ENCODE results near the gene TTC4. TPM values are rescaled to one million over a fixed set of nuclear protein-coding genes. Genes with fewer than 3 reads are reported as not detected.

TTC4 gene
- total RNA-seq, 1 experiment from 2014 or later, result 25.2 TPM

- no peak for DNase-seq (ENCODE audit: low read depth, low spot score)
- Histone ChIP-seq H3K36me3 (ENCODE audit: control insufficient read depth, insufficient read depth, low read length) (peaks cover 4% of the 10 kb centered on the region; the same call in 1 of the 2 replicates), H3K27me3 (ENCODE audit: control insufficient read depth, insufficient read depth, low read length) (no peaks in the 10 kb centered on the region), H3K4me3 (ENCODE audit: low read depth in 2 of 2, low read length in 2 of 2) (peak overlapping the region; percentile 86 to 93), H3K27ac (ENCODE audit: low read length) (peak overlapping the region; percentile 87), H3K4me1 (ENCODE audit: control insufficient read depth, insufficient read depth, low read length) (peaks cover 11% of the 10 kb centered on the region; the same call in 1 of the 2 replicates), H3K9me3 (ENCODE audit: control insufficient read depth, insufficient read depth, low read depth, low read length) (no peaks in the 10 kb centered on the region)
- POLR2A ChIA-PET, result interaction anchor here (0.7 kb wide), 1 partner anchor 25 kb away, joined by 13 read pairs; no protein-coding TSS in a partner anchor
- TF ChIP-seq CTCF (IDR thresholded peaks at IDR 0.05) (no peak), POLR2AphosphoS5 (IDR thresholded peaks at IDR 0.05; ENCODE audit: low read depth, low read length) (no peak), REST (IDR thresholded peaks at IDR 0.05; ENCODE audit: insufficient read depth in 1 of 2, low read depth in 2 of 2, low read length in 1 of 2) (no peak), TCF7L2 (IDR thresholded peaks at IDR 0.05; ENCODE audit: low read depth, low read length) (no peak), SIN3A (IDR thresholded peaks at IDR 0.05; ENCODE audit: borderline replicate concordance, insufficient read depth, low read depth, low read length) (no peak)
- no TSS peak for BruUV-seq (replicated peaks)
- ATAC-seq, result no peak
- CTCF ChIA-PET, result interaction anchor here (0.5 kb wide), 1 partner anchor 97 kb away, joined by 6 read pairs; no protein-coding TSS in a partner anchor
- in situ Hi-C loops (cut with HindIII; ENCODE audit: low pct_unique_long_range_greater_than_20kb, low sequenced_read_pairs), result no loop called here
- intact Hi-C loops (cut with micrococcal nuclease; ENCODE audit: unreplicated experiment), result no loop called here
Observed at GRCh38 chr1:54714881-54715492, 674 bp upstream of the TTC4 start.

- POLR2A ChIA-PET, result interaction anchor here (0.6 kb wide), 1 partner anchor 37 kb away, joined by 3 read pairs; no protein-coding TSS in a partner anchor
- intact Hi-C loops (cut with micrococcal nuclease; ENCODE audit: unreplicated experiment), result no loop called here
- ATAC-seq (no peak), DNase-seq (ENCODE audit: low read depth, low spot score) (peak; percentile 4)
- Histone ChIP-seq H3K36me3 (ENCODE audit: control insufficient read depth, insufficient read depth, low read length) (peaks cover 7% of the 10 kb centered on the region; the same call in 1 of the 2 replicates), H3K4me3 (ENCODE audit: low read depth in 2 of 2, low read length in 2 of 2) (peak overlapping the region; percentile 86 to 93), H3K9me3 (ENCODE audit: control insufficient read depth, insufficient read depth, low read depth, low read length) (no peaks in the 10 kb centered on the region), H3K4me1 (ENCODE audit: control insufficient read depth, insufficient read depth, low read length) (peaks cover 11% of the 10 kb centered on the region; the same call in 1 of the 2 replicates), H3K27me3 (ENCODE audit: control insufficient read depth, insufficient read depth, low read length) (no peaks in the 10 kb centered on the region), H3K27ac (ENCODE audit: low read length) (peak overlapping the region; percentile 87)
- in situ Hi-C loops (cut with HindIII; ENCODE audit: low pct_unique_long_range_greater_than_20kb, low sequenced_read_pairs), result no loop called here
- CTCF ChIA-PET, result no interaction called here
- no peak for TF ChIP-seq CTCF (IDR thresholded peaks at IDR 0.05)
- no TSS peak for BruUV-seq (replicated peaks)
Observed at GRCh38 chr1:54716299-54717047, 812 bp downstream of the TTC4 start.

All from Panc1 (cell line).